ENCODE data around the gene TRDN. TPM values are rescaled to one million over a fixed set of nuclear protein-coding genes. Genes with fewer than 3 reads are reported as not detected.

TRDN gene
- total RNA-seq, 3 donors from 2014 or later = 0.96 TPM; not detected in 2

DNA sequence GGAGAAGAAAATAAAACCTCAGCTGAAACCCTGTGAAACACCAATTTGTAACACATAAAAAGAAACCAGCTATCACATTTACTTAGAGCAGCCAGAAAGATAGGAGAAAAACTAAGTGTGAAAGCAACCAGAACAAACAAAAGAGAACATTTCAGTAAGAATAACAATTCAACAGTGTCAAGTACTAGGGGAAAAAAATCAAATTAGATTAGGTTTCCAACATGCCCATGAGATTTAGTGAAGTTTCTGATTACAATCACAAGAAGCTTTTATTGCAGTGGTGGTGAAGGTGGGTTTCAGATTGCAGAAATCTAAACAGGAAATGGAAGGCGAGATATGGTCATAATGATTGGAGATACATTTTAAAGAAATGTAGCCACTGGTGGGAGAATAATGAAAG lies 22.1 kb upstream of the TRDN start:
- H3K4me3 ChIP-seq = no peak overlapping the region
- no peak for DNase-seq (ENCODE audit: low spot score in 2 of 2)
- intact Hi-C loops (cut with DNase I; ENCODE audit: low total_unique reads) = no loop called here
- no peaks in the 10 kb centered on the region for H3K4me1 ChIP-seq
- TF ChIP-seq POLR2A (IDR thresholded peaks at IDR 0.05) = no peak
- TF ChIP-seq POLR2AphosphoS5 (IDR thresholded peaks at IDR 0.05) = no peak
- TF ChIP-seq, protein P1, sequence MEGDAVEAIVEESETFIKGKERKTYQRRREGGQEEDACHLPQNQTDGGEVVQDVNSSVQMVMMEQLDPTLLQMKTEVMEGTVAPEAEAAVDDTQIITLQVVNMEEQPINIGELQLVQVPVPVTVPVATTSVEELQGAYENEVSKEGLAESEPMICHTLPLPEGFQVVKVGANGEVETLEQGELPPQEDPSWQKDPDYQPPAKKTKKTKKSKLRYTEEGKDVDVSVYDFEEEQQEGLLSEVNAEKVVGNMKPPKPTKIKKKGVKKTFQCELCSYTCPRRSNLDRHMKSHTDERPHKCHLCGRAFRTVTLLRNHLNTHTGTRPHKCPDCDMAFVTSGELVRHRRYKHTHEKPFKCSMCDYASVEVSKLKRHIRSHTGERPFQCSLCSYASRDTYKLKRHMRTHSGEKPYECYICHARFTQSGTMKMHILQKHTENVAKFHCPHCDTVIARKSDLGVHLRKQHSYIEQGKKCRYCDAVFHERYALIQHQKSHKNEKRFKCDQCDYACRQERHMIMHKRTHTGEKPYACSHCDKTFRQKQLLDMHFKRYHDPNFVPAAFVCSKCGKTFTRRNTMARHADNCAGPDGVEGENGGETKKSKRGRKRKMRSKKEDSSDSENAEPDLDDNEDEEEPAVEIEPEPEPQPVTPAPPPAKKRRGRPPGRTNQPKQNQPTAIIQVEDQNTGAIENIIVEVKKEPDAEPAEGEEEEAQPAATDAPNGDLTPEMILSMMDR (IDR thresholded peaks at IDR 0.05) = no peak
- H3K36me3 ChIP-seq = no peaks in the 10 kb centered on the region
- no peak overlapping the region for H3K27ac ChIP-seq
- no peaks in the 10 kb centered on the region for H3K27me3 ChIP-seq
- H3K9me3 ChIP-seq = no peaks in the 10 kb centered on the region

DNA sequence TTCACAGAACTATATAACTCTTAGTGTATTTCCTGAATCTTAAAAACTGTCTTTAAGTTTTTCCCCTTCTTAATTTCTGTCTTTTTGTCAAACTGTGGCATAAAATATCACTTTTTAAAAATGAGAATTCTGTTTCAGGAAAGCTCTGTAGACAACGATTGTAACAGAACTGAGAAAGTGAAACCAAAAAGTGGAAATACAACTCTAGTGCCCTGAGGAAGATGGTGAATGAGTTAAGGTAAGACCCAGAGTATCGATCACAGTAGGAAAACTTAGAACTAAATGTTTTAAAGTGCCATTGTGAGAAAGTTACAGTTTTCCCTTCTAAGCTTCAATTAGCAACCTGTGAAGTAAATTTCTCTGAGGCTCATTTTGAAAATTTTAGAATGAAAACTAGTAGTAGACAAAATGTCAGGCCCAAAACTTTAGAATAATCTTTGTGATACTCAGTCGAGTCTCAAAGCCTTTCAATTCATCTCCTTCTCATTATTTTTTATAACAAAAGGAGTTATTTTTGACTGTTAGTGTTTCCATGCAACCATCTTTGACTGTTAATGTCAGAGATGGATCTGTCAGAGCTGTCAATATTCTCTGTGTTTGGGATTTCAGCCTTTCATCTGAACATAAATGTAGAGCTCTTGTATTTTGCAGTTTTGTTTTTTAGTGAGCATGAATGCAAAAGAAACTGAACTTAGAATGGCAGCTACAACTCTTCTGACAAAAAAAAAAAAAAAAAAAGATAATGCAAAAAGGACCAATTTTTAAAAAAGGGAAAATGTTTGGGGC lies 19.0 kb upstream of the TRDN start:
- intact Hi-C loops (cut with DNase I; ENCODE audit: low total_unique reads) = no loop called here
- H3K27ac ChIP-seq = peak overlapping the region in 1 of 2 donors; percentile 16
- H3K9me3 ChIP-seq = no peaks in the 10 kb centered on the region
- H3K4me1 ChIP-seq = no peaks in the 10 kb centered on the region
- peak overlapping the region; percentile 24 to 56 (median 25) for H3K4me3 ChIP-seq
- no peak for DNase-seq (ENCODE audit: low spot score in 2 of 2)
- H3K36me3 ChIP-seq = no peaks in the 10 kb centered on the region
- TF ChIP-seq, protein P1 (IDR thresholded peaks at IDR 0.05) = no peak
- no peak for TF ChIP-seq POLR2A (IDR thresholded peaks at IDR 0.05)
- no peak for TF ChIP-seq POLR2AphosphoS5 (IDR thresholded peaks at IDR 0.05)
- H3K27me3 ChIP-seq = no peaks in the 10 kb centered on the region

DNA sequence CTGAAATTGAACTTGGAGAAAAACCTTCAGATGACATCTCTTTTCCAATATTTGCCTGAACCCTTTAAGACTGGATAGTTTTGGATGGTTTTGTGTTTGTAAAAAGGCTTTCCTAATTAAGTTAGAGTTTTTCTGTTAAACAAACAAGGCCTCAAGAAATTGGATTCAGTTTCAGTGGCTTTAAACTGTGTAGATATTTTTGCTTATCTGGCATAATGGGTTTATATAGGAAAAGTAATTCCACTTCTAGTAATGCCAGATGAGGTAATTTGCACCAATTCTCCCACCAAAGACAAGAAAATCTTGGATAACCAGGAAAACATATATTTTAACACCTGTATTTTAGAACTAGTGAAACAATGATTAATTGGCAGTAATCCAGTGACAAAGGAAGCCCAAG lies 12.0 kb upstream of the TRDN start:
- DNase-seq (ENCODE audit: low spot score in 2 of 2) = no peak
- H3K27me3 ChIP-seq = no peaks in the 10 kb centered on the region
- H3K4me1 ChIP-seq = no peaks in the 10 kb centered on the region
- TF ChIP-seq POLR2AphosphoS5 (IDR thresholded peaks at IDR 0.05) (no peak), POLR2A (IDR thresholded peaks at IDR 0.05) (no peak)
- TF ChIP-seq, protein P1 (IDR thresholded peaks at IDR 0.05) = no peak
- H3K27ac ChIP-seq = no peak overlapping the region
- no peaks in the 10 kb centered on the region for H3K36me3 ChIP-seq
- no peaks in the 10 kb centered on the region for H3K9me3 ChIP-seq
- intact Hi-C loops (cut with DNase I; ENCODE audit: low total_unique reads) = no loop called here
- no peak overlapping the region for H3K4me3 ChIP-seq

DNA sequence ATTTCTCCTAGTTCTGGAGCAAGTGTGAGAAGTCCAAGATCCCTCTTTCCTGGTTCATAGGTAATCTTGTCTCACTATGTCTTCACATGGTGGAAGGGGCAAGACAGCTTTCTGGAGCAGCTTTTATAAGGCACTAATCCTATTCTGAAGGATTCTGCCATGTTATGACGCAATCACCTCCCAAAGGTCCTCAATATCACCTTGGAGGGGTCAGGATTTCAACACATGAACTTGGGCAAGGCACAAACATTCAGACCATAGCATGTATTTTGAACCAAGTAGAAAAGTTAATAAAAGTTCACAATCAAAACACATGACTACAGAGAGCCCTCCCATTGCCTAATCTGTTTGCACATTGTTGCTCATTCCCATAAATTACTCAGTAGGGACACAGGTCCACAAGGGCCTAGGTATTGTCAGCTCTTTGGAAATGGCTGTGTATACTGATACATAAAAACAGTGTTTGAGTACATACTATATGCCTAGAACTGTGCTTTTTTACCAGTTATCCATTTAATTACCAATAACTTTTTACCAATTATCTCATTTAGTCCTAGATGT lies 11.3 kb upstream of the TRDN start:
- intact Hi-C loops (cut with DNase I; ENCODE audit: low total_unique reads) = no loop called here
- no peak for DNase-seq (ENCODE audit: low spot score in 2 of 2)
- TF ChIP-seq, protein P1 (IDR thresholded peaks at IDR 0.05) = no peak
- TF ChIP-seq POLR2AphosphoS5 (IDR thresholded peaks at IDR 0.05) = no peak
- no peak for TF ChIP-seq POLR2A (IDR thresholded peaks at IDR 0.05)
- Histone ChIP-seq H3K36me3 (no peaks in the 10 kb centered on the region), H3K9me3 (no peaks in the 10 kb centered on the region), H3K27me3 (no peaks in the 10 kb centered on the region), H3K27ac (no peak overlapping the region), H3K4me3 (no peak overlapping the region), H3K4me1 (no peaks in the 10 kb centered on the region)

DNA sequence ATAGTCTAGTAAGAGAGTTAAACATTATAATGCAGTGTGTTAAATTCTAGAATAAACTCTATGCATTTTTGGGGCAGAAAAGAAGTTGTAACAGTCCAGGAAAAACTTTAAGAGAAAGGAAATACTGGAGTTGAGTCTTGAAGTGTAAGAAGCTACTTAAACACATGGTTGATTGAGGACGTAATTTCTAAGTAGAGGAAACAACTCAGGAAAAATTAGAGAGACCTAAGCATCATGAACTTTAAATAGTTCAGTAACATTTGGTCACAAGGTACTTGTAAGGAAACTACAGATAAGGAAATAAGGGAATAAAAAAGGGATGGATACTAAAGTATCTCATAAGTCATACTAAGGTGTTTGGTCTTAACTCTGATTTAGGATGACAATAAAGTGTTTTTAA lies 4.7 kb upstream of the TRDN start:
- Histone ChIP-seq H3K27ac (no peak overlapping the region), H3K36me3 (no peaks in the 10 kb centered on the region), H3K9me3 (no peaks in the 10 kb centered on the region), H3K4me3 (no peak overlapping the region), H3K27me3 (no peaks in the 10 kb centered on the region), H3K4me1 (no peaks in the 10 kb centered on the region)
- TF ChIP-seq, protein P1 (IDR thresholded peaks at IDR 0.05) = no peak
- intact Hi-C loops (cut with DNase I; ENCODE audit: low total_unique reads) = no loop called here
- DNase-seq (ENCODE audit: low spot score in 2 of 2) = no peak

Measured in breast epithelium (tissue), 4 donors.